SJSA1 (cell line): ENCODE measurements around the gene MAD1L1. TPM values are rescaled to one million over a fixed set of nuclear protein-coding genes. Genes with fewer than 3 reads are reported as not detected.

Experiments
- DNase-seq, 2 experiments: peaks; one replicate each; pipeline ENCODE4 v3.0.0-alpha.2; 2015 to 2020; ENCODE audit warnings: low spot score in 2 of 2, low read depth in 1 of 2
- H3K27ac ChIP-seq: fragments of 250-450 bp; sonication (Bioruptor Pico); 2 replicates; pipeline ENCODE4 v1.5.1; 2020; ENCODE audit warnings: mild to moderate bottlenecking, moderate library complexity
- H3K27me3 ChIP-seq: fragments of 250-450 bp; sonication (Bioruptor Pico); replicated peaks from 2 replicates; pipeline ENCODE4 v1.5.1; 2020; ENCODE audit warnings: mild to moderate bottlenecking, moderate library complexity
- H3K36me3 ChIP-seq: fragments of 250-450 bp; sonication (Bioruptor Pico); 2 replicates; pipeline ENCODE4 v1.5.1; 2020; ENCODE audit warnings: mild to moderate bottlenecking
- H3K4me1 ChIP-seq: fragments of 250-450 bp; sonication (Bioruptor Pico); replicated peaks from 2 replicates; pipeline ENCODE4 v1.6.1; 2021; ENCODE audit warnings: mild to moderate bottlenecking
- H3K4me3 ChIP-seq: fragments of 250-450 bp; sonication (Bioruptor Pico); 2 replicates; pipeline ENCODE4 v1.5.1; 2020; ENCODE audit warnings: mild to moderate bottlenecking
- H3K9me3 ChIP-seq: fragments of 250-450 bp; sonication (Bioruptor Pico); replicated peaks from 2 replicates; pipeline ENCODE4 v1.5.1; 2020; ENCODE audit warnings: mild to moderate bottlenecking
- total RNA-seq: library from RNA; depleted of rRNA; stranded (reverse); fragments of >200 nt; shearing (Covaris generic); gene quantifications from 2 replicates; pipeline ENCODE4 v1.2.3, GENCODE V29; 2014

MAD1L1 gene
- total RNA-seq, 1 experiment from 2014 or later, result 44.0 TPM

- no peak overlapping the region for H3K27ac ChIP-seq
- no peak overlapping the region for H3K4me3 ChIP-seq
- no peaks in the 10 kb centered on the region; the same call in 1 of the 2 replicates for H3K36me3 ChIP-seq
- H3K27me3 ChIP-seq, result no peaks in the 10 kb centered on the region
- no peak for DNase-seq
- H3K9me3 ChIP-seq, result no peaks in the 10 kb centered on the region
- H3K4me1 ChIP-seq, result no peaks in the 10 kb centered on the region
Observed at GRCh38 chr7:2048006-2048405, 184.7 kb downstream of the MAD1L1 start.

DNA sequence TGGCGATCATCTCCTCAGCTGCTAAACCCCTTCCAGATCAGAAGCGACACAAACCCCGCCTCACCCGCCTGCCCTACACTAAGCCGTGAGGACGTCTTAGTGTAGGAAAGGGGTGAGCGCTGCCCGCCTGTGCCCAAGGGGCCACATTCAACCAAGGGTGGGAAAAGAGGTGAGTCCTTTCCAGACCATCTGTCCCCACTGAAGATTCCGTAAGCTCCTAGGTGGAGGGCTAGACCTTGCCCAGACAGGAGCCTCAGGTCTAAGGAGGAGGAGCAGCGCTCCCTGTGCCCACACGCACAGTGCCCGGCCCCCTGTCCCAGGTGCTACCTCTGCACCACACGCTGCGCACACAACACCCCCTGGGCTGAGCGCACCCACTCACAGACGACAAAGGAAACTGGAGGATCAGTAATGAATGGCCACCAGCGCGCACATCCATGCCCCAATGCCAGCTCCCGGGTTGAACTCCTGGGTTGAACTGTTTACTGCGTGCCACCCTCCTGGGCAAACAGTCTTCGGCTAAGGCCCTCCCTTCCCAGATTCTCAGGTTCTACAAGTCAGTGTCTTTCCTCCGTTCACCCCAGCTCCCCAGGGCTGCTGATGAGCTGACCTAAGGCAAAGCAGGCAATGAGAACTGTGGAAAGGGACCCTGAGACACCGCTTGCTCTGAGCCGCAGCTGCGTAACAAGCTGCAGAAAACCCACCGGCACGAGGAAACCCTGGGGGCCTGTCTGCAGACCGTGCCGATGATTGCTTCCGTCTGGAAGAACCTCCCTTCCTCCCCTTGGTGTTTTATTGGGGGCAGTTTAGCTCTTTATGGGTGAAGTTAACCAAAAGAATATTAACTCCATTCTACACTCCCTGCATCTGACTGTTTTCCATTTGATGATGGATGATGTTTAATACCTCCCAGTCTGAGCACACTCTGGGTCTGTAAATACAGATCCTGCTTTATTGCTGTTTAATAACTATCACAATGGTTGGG lies 185.9 kb downstream of the MAD1L1 start:
- no peak overlapping the region for H3K27ac ChIP-seq
- no peaks in the 10 kb centered on the region for H3K9me3 ChIP-seq
- H3K27me3 ChIP-seq, result no peaks in the 10 kb centered on the region
- no peaks in the 10 kb centered on the region for H3K4me1 ChIP-seq
- no peak for DNase-seq
- no peak overlapping the region for H3K4me3 ChIP-seq
- H3K36me3 ChIP-seq, result no peaks in the 10 kb centered on the region; the same call in 1 of the 2 replicates

DNA sequence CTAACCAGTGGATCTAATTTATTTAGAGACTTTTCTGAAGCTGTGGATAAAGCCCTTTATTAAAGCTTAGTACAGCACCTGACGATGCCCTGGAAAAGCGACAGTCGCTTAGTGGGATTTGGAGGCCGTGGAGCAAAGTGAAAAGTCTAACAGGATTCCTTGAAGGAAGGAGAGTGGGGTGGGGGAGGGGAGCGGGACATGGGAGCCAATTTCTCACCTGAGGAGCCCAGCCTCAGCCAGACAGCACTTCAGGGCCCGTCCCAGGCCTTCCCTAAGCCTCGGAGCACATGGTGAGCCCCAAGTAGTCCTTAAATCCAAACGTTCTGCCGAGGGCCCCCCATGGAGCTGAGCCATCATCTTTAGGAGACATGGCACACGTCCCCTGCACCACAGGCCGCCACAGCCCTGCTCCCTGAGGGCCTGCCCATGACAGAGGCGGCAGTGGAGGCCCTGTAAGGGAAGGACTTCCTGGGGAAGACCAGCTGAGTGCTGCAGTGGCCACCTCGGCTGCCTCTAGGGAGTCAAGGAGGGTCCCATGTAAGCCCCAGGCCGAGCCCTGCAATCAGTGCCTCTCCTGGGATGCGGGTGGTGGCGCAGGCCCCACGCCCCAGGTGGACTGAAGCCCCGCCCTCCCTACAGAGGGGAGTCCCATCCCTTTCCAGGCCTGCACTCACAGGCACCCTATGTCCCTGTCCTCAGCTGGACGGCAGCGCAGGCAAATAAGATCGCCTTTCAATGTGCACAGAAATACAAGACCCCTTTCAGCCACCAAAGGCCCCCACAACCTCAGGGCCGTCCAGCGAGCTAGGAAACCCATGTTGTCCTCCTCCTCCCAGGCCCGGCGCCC lies 187.0 kb downstream of the MAD1L1 start:
- no peak for DNase-seq
- no peaks in the 10 kb centered on the region for H3K4me1 ChIP-seq
- H3K9me3 ChIP-seq, result no peaks in the 10 kb centered on the region
- H3K27me3 ChIP-seq, result no peaks in the 10 kb centered on the region
- H3K4me3 ChIP-seq, result no peak overlapping the region
- H3K36me3 ChIP-seq, result no peaks in the 10 kb centered on the region; the same call in 1 of the 2 replicates
- no peak overlapping the region for H3K27ac ChIP-seq

DNA sequence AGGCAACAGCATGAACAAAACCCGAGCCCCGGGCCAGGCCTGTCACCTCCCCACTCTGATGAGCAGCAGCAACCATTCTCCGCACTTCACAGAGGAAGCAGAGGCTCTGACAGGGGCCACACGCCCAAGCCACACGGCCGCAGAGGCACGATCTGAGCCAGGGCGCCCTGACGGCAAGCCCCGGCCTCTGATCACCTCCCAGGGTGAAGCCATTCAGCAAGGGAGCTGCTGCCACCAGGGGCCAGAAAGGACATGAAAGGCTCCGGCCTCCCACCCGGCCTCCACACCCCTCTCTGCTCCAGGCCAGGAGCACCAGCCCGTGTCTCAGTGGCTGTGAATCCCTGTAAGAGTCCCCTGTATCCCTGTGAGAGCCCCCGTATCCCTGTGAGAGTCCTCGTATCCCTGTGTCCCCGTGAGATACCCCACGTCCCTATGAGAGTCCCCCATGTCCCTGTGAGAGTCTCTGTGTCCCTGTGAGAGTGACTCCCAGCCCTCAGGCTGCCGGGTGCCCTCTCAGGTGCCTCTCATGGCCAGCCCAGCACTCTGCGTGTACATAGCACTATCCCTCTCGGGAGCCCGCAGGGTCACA lies 187.8 kb downstream of the MAD1L1 start:
- Histone ChIP-seq H3K27ac (no peak overlapping the region), H3K4me1 (no peaks in the 10 kb centered on the region), H3K9me3 (no peaks in the 10 kb centered on the region), H3K4me3 (no peak overlapping the region), H3K27me3 (no peaks in the 10 kb centered on the region), H3K36me3 (no peaks in the 10 kb centered on the region; the same call in 1 of the 2 replicates)
- DNase-seq, result no peak

GRCh38 chr7:2044311-2044882 lies 188.3 kb downstream of the MAD1L1 start:
- H3K27ac ChIP-seq, result no peak overlapping the region
- H3K4me3 ChIP-seq, result no peak overlapping the region
- no peaks in the 10 kb centered on the region for H3K27me3 ChIP-seq
- no peaks in the 10 kb centered on the region for H3K4me1 ChIP-seq
- DNase-seq, result no peak
- no peaks in the 10 kb centered on the region for H3K9me3 ChIP-seq
- no peaks in the 10 kb centered on the region; the same call in 1 of the 2 replicates for H3K36me3 ChIP-seq

DNA sequence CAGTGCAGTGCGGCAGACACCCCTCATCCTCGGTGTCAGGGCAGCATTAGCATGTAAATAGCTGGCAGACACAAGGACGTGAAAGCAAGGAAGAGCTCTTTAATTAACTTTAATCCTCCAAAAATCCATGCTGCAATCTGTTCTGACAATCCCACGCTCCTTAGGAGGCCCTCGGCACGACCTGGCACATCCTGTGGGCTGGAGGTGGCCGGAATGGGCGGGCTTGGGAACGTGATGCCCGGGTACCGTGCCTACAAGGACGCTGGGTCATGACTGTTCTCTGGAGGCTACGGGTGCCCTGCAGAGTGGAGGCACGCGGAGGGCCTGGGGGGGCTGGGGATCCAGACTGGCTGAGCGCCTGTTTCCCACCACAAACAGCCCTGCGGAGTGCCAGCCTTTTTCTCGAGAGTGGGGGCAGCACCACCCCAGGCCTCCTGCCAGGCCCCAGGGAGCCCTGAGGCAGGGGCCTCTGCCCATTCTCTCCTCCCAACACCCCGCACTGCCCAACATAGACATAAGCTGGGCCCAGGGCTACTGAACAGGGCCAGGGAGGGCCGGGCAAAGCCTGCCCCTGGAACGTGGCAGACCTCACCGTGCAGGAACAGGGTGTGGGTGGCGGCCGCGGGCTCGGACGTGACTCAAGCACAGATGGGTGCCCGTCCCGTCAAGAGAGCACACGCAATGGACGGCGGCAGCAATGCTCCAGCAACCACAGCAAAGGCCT lies 189.3 kb downstream of the MAD1L1 start:
- Histone ChIP-seq H3K36me3 (no peaks in the 10 kb centered on the region; the same call in 1 of the 2 replicates), H3K9me3 (no peaks in the 10 kb centered on the region), H3K27ac (no peak overlapping the region), H3K4me3 (no peak overlapping the region), H3K4me1 (no peaks in the 10 kb centered on the region), H3K27me3 (no peaks in the 10 kb centered on the region)
- no peak for DNase-seq

GRCh38 chr7:2042650-2043049 lies 190.1 kb downstream of the MAD1L1 start:
- Histone ChIP-seq H3K4me3 (no peak overlapping the region), H3K27me3 (no peaks in the 10 kb centered on the region), H3K36me3 (no peaks in the 10 kb centered on the region; the same call in 1 of the 2 replicates), H3K9me3 (no peaks in the 10 kb centered on the region), H3K4me1 (no peaks in the 10 kb centered on the region), H3K27ac (no peak overlapping the region)
- DNase-seq, result no peak

DNA sequence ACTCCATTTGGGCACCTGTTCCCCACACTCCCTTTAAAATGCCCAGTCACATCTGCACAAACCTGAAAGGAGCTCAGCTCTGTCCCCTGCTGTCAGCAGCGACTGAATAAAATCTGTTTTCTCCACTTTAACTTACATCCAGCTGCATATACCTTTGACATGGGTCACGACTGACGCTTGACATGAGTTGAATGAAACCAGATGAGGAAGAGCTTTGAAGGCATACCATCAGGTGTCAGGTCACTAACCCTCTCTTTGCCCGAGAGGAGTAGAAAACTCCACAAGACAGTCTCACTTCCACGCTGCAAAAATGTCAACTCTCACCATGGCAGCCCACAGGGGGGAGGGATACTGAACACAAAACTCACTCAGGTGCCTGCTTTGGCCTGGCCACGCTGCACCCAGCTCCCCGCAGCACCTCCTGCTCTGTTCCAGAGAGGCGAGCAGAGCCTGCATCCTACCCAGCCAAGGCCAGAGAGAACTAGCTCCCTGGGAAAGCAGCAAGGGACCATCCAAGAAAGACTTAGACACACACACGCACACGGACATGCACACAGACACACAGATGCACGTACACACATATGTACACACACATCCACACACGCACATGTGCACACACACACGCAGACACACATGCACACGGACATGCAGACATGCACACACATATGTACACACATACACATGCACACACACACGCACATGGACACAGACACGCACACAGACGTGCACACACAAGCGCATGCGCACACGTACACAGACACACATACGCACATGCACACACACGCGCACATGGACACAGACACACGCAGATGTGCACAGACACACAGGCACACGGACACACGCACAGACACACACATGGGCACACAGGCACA lies 191.0 kb downstream of the MAD1L1 start:
- H3K9me3 ChIP-seq, result no peaks in the 10 kb centered on the region
- no peak overlapping the region for H3K4me3 ChIP-seq
- H3K4me1 ChIP-seq, result no peaks in the 10 kb centered on the region
- no peak overlapping the region for H3K27ac ChIP-seq
- no peak for DNase-seq
- no peaks in the 10 kb centered on the region; the same call in 1 of the 2 replicates for H3K36me3 ChIP-seq
- H3K27me3 ChIP-seq, result no peaks in the 10 kb centered on the region

DNA sequence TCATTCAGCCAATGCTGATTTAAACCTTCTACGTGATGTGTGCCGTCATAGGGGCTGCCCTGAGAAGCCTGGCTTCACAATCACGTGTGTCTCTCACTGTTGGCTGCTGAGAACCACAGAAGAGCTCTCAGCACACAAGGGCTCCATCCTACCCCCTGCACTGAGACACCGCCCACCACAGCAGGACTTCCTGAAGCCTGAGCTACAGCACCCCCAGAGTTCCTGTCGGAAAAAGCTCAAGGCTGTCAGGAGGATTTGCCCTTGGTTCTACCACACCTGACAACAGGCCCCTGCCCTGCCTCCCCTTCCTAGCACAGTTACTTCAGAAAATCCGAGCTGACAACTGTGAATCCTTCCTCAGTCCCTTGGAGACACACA lies 191.9 kb downstream of the MAD1L1 start:
- Histone ChIP-seq H3K4me1 (no peaks in the 10 kb centered on the region), H3K36me3 (no peaks in the 10 kb centered on the region; the same call in 1 of the 2 replicates), H3K9me3 (no peaks in the 10 kb centered on the region), H3K27me3 (no peaks in the 10 kb centered on the region), H3K4me3 (no peak overlapping the region), H3K27ac (no peak overlapping the region)
- DNase-seq, result no peak

DNA sequence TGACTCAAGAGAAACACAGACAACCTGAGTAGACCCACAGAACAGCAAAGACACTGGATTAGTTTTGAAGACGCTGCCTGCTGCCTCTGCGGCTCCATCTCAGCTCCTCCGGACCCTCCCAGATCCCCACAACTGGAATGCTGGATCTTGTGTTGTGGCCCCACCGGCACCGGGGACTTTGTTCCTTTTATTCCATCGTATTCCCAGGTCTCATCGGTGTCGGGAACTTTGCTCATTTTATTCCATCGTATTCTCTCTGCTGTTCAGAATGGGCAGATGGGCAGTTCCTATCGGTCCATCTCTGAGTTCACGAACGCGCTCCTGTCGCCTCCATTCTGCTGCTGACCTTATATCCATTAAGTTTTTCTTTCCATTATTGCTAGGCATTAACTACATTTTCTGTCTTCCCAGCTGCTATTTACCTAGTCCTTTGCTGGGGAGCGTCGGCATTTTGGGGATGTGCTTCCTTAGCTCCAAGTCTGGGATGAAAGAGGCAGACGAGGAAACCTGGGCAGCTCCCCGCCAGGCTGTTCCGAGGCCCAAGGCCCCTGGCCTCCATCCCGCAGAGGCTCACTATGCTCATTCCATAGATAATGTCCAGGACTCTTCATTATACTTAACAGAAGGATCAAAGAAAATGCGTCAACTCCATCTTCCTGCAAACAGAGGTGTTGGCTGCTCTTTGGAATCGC lies 192.4 kb downstream of the MAD1L1 start:
- DNase-seq, result no peak
- no peaks in the 10 kb centered on the region for H3K9me3 ChIP-seq
- no peaks in the 10 kb centered on the region for H3K27me3 ChIP-seq
- no peaks in the 10 kb centered on the region; the same call in 1 of the 2 replicates for H3K36me3 ChIP-seq
- H3K4me1 ChIP-seq, result no peaks in the 10 kb centered on the region
- no peak overlapping the region for H3K27ac ChIP-seq
- H3K4me3 ChIP-seq, result no peak overlapping the region

GRCh38 chr7:2038931-2039728 lies 193.6 kb downstream of the MAD1L1 start:
- Histone ChIP-seq H3K9me3 (no peaks in the 10 kb centered on the region), H3K4me1 (no peaks in the 10 kb centered on the region), H3K27me3 (no peaks in the 10 kb centered on the region), H3K27ac (no peak overlapping the region), H3K36me3 (no peaks in the 10 kb centered on the region; the same call in 1 of the 2 replicates), H3K4me3 (no peak overlapping the region)
- no peak for DNase-seq
